GM19455 (cell line): ENCODE results near the gene AP1S2.
A peak's percentile ranks its signal among the peaks of the same experiment; 100 is the strongest.
"Not testable (repeated sequence)": the region's sequence is repeated elsewhere in the genome, so short reads cannot be mapped to it uniquely, and the experiment has no call there.

Experiments used
- ATAC-seq: cut with Tn5 transposase; IDR thresholded peaks from one replicate; pipeline ENCODE4 v1.9.1; 2021; ENCODE audit not compliant: unreplicated experiment

The AP1S2 gene

GRCh38 chrX:15855568-15856221, 1.1 kb upstream of the AP1S2 start:
- ATAC-seq: no peak

- peak; percentile 43 for ATAC-seq
These were observed 445 bp downstream of the AP1S2 start for GRCh38 chrX:15854080-15854655.

GRCh38 chrX:15853586-15854079, 980 bp downstream of the AP1S2 start:
- ATAC-seq: no peak

- no peak for ATAC-seq
These were observed 5.1 kb downstream of the AP1S2 start for GRCh38 chrX:15849555-15849954.

GRCh38 chrX:15848576-15848975, 6.0 kb downstream of the AP1S2 start:
- ATAC-seq: no peak

- no peak for ATAC-seq
These were observed 10.7 kb downstream of the AP1S2 start for GRCh38 chrX:15843960-15844359.

GRCh38 chrX:15841853-15842516, 12.6 kb downstream of the AP1S2 start:
- no peak for ATAC-seq

- ATAC-seq: no peak
These were observed 16.6 kb downstream of the AP1S2 start for GRCh38 chrX:15838017-15838416.

GRCh38 chrX:15834827-15835595, 19.6 kb downstream of the AP1S2 start:
- ATAC-seq: no peak

GRCh38 chrX:15834053-15834452, 20.6 kb downstream of the AP1S2 start:
- ATAC-seq: no peak

- not testable (repeated sequence) for ATAC-seq
These were observed 23.3 kb downstream of the AP1S2 start for GRCh38 chrX:15831347-15831746.

- no peak for ATAC-seq
These were observed 25.4 kb downstream of the AP1S2 start for GRCh38 chrX:15829217-15829616.

GRCh38 chrX:15825936-15826335, 28.7 kb downstream of the AP1S2 start:
- no peak for ATAC-seq

GRCh38 chrX:15822922-15823321, 31.7 kb downstream of the AP1S2 start:
- ATAC-seq: no peak

- no peak for ATAC-seq
These were observed 34.2 kb downstream of the AP1S2 start for GRCh38 chrX:15820106-15821073.

- no peak for ATAC-seq
These were observed 37.7 kb downstream of the AP1S2 start for GRCh38 chrX:15816886-15817285.

GRCh38 chrX:15816438-15816809, 38.2 kb downstream of the AP1S2 start:
- ATAC-seq: no peak

GRCh38 chrX:15815779-15816437, 38.7 kb downstream of the AP1S2 start:
- ATAC-seq: peak; percentile 66

- no peak for ATAC-seq
These were observed 39.7 kb downstream of the AP1S2 start for GRCh38 chrX:15814771-15815365.
